GM12864 (cell line): ENCODE measurements around the gene RFNG.

Source experiments
- DNase-seq: peaks from one replicate; pipeline ENCODE4 v3.0.0-alpha.2; 2011; ENCODE audit warnings: low read depth
- H3K4me3 ChIP-seq: 2 replicates; pipeline ENCODE4 v1.5.1; 2011; ENCODE audit warnings: mild to moderate bottlenecking, low read depth, low read length, control low read depth
- TF ChIP-seq, protein P1 (sequence below): IDR thresholded peaks from 2 replicates; pipeline ENCODE4 v1.5.1; 2011; ENCODE audit warnings: low read depth, mild to moderate bottlenecking, moderate library complexity, low read length, control low read depth, inconsistent platforms; ENCODE audit errors: missing control alignments

RFNG gene

DNA sequence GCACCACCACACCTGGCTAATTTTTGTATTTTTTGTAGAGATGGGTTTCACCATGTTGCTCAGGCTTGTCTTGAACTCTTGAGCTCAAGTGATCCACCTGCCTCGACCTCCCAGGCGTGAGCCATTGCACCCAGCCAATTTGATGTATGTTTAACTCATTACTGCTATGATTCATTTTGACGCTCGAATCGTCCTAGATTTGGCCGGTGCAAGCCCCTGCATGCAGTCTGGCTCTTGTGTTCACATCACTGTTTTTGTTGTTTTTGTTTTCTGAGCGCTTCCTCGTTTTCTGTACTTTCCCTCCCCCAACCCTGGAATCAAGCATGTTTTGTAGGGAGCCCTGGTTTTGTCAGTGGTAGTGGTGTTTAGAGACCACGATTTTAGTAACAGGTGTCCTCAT, 21.8 kb upstream of the RFNG start:
- TF ChIP-seq, protein P1, sequence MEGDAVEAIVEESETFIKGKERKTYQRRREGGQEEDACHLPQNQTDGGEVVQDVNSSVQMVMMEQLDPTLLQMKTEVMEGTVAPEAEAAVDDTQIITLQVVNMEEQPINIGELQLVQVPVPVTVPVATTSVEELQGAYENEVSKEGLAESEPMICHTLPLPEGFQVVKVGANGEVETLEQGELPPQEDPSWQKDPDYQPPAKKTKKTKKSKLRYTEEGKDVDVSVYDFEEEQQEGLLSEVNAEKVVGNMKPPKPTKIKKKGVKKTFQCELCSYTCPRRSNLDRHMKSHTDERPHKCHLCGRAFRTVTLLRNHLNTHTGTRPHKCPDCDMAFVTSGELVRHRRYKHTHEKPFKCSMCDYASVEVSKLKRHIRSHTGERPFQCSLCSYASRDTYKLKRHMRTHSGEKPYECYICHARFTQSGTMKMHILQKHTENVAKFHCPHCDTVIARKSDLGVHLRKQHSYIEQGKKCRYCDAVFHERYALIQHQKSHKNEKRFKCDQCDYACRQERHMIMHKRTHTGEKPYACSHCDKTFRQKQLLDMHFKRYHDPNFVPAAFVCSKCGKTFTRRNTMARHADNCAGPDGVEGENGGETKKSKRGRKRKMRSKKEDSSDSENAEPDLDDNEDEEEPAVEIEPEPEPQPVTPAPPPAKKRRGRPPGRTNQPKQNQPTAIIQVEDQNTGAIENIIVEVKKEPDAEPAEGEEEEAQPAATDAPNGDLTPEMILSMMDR, result no peak
- DNase-seq, result no peak

DNA sequence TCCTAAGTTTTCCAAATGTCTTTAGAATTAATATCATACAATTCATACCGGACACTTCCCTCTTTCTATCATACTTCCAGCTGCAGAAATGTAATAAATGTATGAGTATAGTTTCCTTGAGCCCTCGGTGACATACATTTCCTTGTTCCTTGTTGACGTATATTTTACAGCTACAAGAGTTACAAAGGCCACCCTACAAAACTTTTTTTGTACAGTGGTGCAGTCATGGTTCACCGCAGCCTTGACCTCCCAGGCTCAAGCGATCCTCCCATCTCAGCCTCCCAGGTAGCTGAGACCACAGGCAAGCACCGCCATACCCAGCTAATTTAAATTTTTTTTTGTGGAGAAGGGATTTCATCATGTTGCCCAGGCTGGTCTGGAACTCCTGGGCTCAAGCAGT, 21.2 kb upstream of the RFNG start:
- TF ChIP-seq, protein P1, result no peak
- no peak for DNase-seq
- H3K4me3 ChIP-seq, result no peak overlapping the region

More for the DNA sequence above, 21.8 kb upstream of the RFNG start:
- H3K4me3 ChIP-seq, result no peak overlapping the region

DNA sequence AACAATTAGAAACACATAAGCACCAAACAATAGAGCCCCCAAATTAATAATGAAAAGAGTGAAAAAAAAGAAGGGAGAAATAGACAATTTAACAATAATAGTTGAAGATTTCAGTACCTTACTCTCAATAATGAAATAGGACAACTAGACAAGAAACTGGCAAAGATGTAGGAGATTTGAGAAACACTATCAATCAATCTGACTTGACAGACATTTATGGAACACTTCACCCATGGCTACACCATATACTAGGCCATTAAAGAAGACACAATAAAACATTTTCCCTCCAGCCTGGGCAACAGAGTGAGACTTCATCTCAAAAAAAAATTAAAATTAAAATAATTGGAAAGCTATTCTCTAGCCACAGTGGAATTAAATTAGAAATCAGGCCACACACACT, 19.0 kb upstream of the RFNG start:
- TF ChIP-seq, protein P1, result no peak
- no peak overlapping the region for H3K4me3 ChIP-seq

DNA sequence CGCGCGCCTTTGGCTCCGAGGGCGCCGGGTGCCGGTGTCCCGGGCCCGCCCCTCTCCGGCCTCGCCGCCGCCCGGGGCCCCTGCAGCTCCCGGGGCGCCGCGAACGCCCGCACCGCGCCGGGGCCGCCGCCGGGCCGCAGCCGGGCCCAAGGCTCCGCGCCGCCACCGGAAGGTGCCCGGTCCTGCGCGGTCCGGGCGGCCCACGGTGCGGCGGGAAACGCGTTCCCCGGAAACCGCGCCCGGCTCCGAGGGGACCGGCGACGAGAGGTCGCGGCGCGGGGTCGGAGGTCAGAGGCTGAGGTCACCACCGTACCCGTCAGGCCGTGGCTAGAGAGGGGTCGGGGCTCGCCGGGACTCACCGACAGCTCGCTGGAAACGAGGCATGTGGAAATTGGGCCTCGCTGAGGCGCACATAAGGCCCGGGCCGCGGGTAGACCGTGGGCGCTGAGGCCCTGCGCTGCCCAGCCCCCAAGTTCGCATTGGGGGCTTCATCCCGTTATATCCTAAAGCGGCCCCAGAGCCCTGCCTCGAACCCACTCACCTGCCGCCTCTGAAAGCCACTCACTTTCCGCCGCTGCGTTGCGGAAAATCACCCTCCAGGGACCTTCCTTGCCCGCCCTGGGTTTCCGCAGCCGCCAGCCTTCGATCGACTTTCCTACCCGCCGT, 14.2 kb upstream of the RFNG start, which contains the start of gene DUS1L:
Gene DUS1L (minus strand): TSS at position 167 of the 666 bp plus-strand sequence. CDS start 745 bp downstream, outside the sequence.
- H3K4me3 ChIP-seq, result peak within 1 kb of the TSS; percentile 97
- DNase-seq, result peak; percentile 16
- TF ChIP-seq, protein P1, result no peak

More for the DNA sequence above, 19.0 kb upstream of the RFNG start:
- no peak for DNase-seq

DNA sequence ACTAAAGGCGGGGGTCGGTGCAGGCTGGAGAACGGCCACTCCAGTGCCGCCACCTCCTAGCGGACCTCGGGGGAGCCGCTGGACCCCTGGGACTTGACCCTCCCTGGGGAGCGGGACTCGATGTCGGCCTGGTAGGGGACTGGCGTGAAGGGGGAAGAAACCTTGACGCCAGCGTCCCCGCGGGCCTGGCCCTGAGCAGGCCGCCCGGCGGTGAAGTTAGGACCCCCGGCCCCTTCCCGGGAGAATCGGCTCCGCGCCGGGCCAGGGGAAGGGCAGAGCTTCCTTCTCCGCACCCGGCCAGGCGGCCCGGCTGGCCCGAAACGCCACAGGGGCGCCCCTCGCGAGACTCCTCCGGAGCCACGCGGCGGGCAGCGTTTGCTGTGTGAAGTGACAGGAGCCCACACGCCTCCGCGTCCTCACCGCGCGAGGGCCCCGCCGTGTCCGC, 13.6 kb upstream of the RFNG start:
- TF ChIP-seq, protein P1, result no peak
- H3K4me3 ChIP-seq, result peak overlapping the region; percentile 97
- no peak for DNase-seq

DNA sequence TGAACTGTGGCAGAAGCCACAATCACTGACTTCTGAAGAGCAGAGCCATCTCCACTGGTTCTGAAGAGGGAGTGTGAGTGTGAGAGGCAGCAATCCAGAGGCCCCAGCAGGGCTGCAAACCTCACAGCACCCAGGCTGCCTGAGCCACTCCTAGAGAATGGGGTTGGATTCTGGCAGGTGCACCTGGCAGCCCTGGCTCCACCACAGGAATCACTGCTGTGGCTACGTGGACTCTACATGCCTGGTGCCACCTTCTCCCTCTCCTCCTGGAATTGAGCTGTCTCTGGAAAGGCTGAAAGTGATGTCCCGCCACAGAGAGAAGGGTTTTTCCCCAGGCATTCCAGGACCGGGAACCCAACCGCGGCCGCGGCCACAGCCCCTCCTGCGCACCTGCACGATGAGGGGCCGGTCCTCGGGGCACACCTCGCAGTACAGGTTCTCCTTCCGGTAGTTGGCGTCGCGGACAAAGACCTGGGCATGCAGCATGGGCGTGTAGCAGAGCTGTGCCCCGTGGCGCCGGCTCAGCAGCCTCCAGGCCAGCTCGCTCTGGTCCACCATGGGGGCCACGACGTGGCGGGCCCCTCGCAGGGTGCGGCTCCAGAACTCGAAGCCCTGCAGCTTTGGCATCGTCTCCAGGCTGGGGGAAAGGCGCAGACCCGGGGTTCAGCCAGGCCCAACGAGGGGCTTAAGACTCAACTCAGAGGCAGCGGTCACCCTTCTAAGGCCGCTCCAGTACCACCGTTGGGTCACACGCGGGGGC, 13.0 kb upstream of the RFNG start:
- no peak for DNase-seq
- peak overlapping the region; percentile 97 for H3K4me3 ChIP-seq
- TF ChIP-seq, protein P1, result no peak
